Measurements from ENCODE around the gene CLMP.

CLMP gene, protein sequence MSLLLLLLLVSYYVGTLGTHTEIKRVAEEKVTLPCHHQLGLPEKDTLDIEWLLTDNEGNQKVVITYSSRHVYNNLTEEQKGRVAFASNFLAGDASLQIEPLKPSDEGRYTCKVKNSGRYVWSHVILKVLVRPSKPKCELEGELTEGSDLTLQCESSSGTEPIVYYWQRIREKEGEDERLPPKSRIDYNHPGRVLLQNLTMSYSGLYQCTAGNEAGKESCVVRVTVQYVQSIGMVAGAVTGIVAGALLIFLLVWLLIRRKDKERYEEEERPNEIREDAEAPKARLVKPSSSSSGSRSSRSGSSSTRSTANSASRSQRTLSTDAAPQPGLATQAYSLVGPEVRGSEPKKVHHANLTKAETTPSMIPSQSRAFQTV

DNA sequence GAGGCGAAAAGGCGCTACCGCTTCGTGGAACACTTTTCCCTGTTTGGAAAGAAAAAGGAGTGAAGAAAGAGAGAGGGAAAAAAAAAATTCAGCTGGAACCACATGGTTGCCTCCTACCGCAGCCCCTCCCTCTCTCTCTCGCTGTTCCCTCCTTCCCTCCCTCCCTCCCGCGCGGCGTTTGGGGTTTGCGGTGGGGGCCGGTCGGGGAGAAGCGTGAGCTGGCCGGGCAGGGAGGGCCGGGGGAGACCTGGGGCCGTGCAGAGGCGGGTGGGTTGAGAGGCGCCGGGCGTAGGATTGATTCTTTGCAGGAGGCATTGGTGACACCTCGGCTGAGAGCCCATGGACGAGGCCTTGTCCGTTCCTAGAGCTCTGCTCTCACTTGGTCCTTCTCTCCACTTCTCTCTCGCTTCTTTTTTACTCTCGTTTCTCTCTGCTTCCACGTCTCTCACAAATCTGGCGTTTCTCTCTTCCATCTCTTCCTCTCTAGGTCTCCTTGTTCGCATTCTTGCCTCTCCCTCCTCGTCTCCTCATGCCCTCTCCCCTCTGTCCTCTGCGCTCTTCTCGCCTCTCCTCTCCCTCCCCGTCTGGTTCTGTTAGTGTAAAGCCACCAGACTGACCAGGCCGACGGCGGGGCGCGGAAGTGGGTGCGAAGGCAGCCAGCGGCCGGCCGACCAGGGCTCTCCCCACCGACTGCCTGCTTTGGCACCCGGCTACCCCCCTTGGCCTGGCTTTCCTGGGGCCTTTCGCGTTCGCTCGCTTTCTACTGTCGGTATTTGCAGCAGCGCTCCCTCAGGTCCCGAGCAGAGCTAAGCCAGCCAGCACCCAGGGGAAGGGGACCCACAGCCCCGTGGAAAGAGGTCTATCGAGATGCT, at the start of gene CLMP:
Gene CLMP (minus strand): TSS at position 61 of the 872 bp plus-strand sequence. CDS start 308 bp downstream, outside the sequence.
- no peak for DNase-seq

DNA sequence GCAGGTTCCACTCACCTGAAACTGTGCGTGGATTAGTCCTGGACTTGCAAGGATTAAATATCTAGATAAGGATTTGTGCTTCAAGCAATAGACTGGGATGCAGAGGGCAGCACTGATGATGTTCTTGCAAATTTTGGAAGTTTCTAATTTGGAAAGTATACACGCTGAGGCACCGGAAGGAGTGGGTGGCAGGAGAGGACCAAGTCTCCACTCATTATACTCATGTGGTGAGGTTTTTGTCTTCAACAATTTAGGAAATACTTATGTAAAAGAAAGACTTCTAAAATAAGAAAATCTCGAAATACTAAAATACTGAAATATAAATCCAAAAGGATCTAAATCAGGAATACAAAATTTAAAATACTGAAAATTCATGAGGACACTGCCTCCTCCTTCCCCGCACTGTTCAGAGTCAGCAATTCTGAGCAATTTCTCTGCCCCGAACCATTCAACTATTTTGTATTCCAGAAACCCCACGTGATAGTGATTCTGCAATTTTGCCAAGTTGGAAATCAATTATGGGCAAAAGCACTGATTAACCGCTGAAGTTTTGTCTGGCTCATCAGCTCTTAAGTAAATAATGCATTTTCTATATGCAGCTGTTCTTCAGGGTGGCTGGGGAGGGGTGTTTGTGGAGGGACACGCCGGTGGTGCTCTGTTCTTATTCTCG, 47.0 kb upstream of the CLMP start:
- DNase-seq, result no peak

DNA sequence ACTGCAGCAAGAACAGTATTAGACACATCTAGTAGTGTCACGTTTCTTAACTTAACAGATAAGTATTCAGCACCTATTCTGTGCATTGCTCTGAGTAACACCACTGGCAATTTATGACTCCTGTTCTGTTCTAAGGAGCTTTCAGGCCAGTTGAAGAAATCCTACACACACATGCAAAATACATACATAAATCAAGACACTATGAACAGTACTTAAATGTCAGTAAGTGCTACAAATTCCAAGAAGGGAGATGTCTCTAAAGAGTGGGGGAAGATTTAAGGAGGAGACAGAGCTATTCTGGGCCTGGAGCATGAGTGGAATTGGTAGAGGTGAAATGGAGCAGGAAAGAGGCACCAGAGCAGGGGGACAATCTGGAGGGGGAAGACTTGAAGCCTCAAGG, 46.2 kb upstream of the CLMP start:
- DNase-seq, result no peak

DNA sequence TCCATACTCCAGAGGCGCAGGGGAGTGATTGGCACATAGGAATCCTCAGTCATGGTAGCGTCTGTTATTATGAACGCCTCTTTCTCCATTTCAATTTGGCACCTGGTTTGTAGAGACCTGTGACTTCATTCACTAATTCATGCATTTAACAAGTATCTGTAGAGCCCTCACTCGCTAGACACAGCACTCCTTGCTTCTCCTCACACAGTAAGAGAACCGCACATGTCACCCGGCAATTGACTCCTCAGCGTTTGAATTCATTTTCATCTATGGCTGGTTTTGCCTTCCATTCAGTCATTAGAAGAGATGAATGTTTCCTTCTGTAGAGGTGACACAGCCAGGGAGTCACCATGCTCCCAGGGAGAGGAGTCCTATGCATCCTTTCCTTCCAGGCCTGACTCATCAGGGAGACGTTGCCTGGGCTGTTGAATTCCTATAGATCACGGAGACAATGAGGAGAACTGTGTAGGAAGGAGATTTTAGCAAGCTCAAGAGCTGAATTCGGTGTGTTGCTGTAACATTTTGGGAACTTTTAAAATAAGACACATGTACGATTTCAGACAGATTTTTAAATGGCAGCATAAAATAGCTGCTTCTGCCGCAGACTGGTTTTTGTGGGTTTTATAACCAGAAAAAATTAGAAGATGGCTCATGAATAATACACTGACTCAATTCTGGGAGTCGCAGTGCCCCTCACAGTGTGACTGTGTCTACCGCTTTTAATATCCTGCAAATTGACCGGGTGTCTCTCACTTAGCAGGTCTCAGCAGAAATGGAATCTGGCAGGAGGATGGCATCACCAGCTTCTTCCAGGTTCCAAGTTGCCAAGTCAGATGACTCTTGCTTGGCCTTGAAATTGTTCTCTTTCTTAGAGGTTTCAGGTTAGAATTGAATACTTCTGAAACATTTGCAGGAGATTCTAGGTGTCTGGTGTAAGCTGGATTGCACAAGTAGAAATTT, 44.4 kb upstream of the CLMP start:
- DNase-seq, result no peak

DNA sequence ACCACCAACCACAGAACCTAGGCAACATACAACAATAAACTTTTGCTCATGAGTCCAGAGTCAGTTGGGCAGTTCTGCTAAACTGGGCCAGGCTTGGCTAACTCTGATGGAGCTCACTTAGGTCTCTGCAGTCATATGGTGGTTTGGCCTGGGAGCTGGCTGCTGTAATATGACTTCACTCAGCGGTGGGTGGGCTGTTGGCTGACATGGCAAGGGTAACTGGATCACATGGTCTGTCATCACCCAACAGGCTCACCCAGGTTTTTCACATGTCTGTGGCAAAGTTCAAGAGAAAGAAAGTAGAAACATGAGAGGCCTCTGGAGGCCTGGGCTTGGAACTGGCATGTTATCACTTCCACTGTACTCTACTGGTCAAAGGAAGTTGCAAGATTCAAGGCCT, 43.2 kb upstream of the CLMP start:
- no peak for DNase-seq

DNA sequence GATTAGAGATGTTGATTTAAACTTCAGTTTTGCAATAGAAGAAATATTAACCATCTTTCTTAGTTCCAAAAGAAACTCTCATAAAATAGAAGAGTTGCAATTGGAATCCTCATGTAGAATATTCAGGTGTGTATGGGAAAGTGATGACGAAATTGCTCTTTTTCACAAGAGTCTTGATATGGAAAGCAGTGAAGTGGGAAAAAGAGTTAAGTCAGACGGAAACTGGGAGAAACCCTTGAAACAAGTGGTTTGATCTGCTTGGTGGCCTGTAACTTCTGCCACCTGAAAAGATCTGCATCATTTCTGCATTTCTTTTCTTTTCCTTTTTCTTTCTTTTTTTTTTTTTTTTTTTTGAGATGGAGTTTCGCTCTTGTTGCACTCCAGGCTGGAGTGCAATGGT, 41.8 kb upstream of the CLMP start:
- no peak for DNase-seq

DNA sequence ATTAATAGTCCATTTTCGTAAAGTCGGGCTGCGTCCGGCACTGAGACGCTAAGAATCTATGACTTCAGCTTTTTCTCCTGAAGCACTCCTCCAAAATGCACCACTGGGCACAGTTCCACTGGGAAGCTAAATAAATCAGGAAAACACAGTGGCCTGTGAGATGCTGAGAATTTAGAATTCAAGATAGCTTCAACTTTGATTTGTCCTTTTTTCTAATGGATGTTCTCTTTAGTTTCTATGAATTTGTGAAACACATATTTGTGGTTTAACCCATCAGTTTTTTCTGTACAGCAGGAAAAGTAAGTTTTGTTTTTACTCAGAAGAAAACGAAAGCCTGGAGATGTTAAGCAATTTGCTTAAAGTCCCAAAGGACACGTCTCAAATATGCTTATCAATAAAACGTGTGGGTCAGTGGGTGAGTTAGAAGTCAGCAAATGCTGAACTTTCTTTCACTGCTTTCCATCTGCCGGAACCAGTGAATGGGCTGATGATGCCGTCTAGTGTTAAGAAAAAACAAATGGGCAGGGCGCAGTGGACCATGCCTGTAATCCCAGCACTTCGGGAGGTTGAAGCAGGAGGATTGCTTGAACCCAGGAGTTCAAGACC, 40.7 kb upstream of the CLMP start:
- no peak for DNase-seq

DNA sequence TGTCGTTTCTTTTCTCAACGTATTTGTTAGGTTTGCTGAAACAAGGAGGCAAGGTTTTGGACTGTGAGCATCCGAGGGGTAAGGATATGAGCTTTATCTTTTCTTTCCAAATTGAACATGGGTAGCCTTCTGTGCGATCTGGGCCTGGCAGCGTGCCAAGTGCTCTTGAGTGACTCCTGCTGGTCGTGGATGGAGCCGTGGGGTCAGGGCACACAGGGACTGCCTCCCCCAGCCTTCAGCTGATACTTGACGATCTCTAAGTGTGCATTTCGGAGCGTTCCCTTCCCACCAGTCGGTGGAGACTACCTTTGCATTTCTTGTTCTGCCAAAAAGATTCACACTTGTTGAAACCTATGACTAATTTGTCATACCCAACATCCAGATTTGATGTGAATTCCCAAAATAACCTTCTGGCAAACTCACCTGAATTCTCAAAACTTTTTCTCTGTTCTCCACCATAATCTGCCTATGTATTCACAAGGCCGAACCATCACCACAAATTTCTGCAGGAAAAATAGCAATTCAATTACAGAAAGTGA, 40.1 kb upstream of the CLMP start:
- DNase-seq, result no peak

DNA sequence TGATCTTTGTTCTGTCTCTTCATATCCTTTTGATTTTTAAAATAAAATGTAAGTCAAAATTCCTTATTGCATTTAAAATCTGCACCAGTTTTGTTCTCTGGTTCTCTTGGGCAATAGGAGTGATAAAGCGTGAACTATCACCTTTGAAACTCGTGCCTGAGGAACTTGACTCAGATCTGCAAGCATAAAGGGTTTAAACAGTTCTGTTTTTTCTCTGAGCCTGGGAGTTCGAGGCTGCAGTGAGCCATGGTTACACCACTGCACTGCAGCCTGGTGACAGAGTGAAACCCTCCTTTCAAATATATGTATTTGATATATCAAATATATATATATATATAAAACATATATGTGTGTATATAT, 38.9 kb upstream of the CLMP start:
- no peak for DNase-seq

DNA sequence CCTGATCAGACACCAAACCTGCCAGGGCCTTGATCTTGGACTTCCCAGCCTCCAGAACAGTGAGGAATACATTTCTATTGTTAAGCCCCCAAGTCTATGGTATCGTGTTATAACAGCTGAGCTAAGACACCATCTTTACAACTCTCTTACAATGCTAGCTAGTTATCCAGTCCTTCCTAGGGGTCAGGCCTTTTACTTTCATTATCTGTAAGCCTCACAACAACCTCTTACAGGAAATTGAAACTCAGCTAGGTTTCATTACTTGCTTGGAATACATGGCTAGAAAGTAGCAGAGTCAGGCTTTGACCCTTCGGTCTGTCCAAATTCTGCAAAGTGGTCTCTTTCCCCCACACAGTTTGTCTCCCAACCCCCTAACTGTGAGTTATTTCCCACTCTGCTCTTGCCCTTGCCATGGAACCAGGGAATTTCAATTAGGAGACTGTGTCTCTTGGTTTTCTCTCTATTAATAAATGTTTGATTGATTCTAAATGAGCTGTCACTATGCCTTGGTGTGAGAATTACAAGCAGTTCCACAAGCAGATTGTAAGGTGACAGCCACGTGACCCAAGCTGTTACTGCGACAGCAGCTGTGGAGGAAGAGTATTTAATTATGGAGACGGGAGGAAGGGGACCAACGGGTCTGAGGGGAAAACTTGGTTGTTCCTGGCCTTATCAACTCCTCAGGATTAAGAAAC, 38.4 kb upstream of the CLMP start:
- DNase-seq, result no peak

DNA sequence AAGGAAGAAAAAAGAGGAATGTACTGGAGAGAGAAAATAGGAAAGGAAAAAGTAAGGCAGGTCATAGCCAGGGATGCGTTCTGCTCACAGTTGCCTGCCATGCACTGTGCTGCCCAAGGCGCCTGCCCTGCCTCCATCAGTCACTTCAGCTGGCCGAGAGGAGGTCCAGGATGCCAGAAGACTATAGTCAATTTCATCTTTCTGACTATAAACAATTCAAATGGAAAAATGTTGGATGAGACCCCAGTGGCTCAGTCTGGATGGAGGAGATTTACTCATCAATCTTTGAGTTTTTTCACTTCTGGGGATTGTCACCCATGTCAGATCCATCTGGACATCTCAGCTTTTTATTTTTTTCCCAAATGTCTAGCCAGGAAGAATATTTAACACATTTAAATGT, 36.7 kb upstream of the CLMP start:
- DNase-seq, result no peak

DNA sequence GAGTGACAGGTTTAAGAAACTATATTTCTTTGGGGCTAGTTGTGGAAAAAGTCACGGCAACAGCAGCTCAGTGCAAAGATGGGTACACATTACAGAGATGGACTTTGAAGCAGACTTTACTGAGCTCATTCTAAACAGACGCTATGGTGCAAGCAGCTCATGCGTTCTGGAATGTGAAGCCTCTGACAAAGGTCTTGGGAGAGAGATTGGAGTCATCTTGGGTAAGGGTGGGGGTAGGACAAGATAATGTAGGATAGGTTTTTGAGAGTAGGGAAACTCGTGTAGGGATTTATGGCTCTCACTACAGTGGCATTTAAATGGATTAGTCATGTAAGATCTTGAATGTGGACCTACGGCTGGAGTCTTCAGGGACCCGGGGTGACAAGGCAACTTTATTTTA, 36.2 kb upstream of the CLMP start:
- DNase-seq, result no peak

DNA sequence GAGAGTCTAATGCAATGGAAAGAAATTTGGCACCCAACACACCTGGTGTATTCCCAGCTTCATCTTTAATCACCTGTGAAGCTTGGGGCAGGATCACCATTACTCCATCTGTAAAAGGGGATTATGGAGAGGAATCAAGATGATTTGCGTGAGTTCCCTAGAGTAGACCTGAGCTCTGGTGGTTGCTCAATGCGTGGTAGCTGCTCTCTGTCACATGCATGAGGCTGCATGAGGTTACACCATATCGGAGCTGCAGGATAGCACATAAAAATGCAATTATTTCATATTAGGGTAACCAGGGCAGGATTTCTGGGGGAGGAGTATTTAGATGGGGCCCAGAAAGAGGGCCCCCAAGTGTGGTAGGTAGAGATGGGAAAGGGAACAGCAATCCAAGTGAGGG, 35.3 kb upstream of the CLMP start:
- no peak for DNase-seq

DNA sequence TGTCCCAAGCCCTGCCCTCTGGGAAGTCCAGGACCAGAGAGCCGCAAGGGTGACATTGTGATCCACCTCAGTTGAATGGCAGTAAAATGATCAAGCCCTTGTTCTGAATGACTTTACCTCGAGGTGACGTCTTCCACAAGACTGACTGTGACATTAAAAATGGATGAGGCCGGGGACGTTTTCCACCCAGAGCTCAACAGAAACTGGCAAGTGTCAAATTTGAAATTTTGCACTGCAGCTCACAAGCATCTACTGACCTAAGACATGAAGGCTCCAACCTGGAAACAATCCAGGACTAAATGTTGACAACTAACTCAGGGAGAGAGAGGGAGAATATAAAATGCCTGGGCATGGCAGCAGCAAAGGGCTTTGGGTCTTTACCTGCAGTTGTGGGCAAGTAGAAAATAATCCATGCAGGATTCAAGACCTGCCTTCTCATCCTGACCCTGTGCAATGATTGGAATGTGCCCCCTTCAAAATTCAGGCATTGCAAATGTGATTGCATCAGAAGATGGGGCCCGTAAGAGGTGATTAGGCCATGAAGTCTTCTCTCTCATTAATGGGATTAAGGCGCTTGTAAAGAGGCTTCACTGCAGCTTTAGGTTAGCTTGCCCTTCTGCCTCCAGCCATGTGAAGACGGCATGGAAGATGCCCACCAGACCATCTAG, 33.6 kb upstream of the CLMP start:
- no peak for DNase-seq

DNA sequence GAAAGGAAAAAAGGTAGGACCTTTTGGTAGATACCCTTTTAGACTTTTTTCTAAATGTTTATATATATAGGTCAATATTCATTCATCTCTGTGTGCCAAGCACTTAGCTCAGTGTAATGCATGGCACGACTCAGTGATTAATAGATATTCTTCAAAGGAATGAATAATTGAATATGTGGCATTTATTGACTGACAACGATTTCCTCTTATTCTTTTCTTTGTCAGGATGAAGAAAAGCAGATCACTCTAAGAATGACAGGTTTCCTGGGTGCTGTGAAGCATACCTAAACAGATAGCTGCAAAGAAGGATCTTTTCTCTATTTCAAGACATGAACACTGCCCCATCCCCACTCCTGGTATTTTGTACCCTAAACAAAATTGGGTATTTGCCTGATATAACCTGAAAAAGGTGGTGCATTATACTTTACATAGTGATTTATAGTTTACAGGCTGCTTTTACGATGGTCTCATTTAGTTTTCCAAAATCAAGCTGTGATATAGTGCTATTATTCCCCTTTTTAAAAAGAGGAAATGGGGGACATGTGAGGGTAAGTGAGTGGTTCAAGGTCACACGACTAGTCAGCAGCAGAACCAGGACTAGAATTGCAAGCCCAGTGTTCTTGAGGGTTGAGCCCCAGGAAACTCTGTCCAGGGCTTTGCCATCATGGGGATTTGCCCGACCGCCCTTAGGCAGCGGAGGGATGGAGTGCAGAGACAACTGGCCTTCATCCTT, 32.9 kb upstream of the CLMP start:
- DNase-seq, result no peak

DNA sequence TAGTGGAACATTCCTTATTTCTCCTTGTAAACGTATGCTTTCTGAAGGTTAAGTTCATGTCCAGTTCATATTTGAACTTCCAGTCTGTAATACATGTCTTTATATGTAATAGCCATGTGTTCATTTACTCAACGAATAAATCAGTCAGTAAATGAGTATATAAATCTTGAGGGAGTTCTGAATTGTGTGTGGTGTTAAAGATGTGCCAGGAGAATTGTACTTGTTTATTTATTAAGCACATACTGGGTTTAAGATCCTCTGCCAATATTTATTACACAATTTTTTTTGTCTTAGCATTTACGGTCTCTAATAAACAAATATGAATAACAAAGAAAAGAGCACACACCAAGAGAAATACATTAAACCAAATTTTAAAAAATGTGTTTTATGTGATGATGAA, 26.5 kb upstream of the CLMP start:
- DNase-seq, result no peak

DNA sequence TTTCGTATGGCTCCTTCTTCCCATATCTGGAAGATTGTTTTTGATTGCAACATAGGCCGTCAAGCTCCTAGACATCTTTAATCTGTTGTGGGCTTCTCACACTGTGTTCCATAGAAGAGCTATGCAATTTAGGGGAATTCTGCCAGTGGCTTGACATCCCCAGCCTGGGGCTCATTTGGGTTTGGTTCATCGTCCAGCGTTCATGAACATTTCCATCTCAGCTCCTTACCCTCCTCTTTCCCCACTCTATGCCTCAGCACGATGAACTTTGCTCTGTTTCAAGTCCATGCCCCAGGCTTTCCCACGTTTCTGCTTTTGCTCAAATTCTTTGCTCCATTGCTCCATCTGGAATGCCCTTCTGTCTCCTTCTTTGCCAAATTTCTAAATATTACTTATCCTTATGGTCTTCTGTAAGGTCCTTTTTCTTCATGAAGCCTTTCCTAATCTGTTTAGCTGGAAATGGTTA, 26.1 kb upstream of the CLMP start:
- DNase-seq, result no peak

DNA sequence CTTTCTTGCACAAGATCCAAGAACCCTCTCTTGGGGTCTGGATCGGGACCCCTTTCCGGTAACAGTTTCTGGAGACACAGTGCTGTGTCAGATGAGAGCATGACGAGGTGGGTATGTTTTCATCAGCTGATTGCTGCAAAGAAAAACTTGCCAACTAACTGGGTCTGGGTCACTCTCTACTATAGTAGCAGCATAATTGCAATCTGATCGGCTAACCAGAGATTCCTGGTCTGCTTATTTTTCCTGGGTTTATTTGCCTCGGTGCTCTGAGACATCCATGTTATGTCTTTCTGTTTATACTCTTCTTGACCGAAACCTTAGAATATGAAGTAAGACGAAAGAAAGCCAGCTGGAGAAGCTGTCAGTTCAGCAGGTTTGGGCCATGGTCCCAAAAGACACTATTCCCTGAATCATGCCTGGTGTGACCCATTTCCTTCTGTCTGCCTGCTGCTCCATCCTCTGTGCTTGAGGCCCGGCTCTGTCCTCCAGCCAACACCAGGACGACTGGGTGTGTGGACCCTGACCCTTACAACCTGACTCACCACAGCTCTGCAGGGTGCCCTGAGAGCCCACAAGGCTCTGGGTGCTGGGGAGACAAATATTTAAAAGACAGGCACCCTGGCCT, 24.1 kb upstream of the CLMP start:
- no peak for DNase-seq

DNA sequence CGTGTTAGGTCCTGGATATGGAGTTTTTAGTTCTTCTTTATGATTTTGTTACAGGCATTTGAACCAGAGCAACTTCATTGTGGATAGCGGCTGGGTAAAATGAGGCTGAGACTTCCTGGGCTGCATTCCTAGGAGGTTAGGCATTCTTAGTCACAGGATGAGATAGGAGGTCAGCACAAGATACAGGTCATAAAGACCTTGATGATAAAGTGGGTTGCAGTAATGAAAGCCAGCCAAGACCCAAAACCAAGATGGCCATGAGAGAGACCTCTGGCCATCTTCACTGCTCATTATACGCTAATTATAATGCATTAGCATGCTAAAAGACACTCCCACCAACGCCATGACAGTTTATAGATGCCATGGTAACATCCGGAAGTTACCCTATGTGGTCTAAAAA, 23.4 kb upstream of the CLMP start:
- DNase-seq, result no peak

All from NCI-H2029 (cell line).